Calu3 (cell line): ENCODE data around the gene WDR54. TPM values are rescaled to one million over a fixed set of nuclear protein-coding genes. Genes with fewer than 3 reads are reported as not detected.
"Not testable (repeated sequence)": the region's sequence is repeated elsewhere in the genome, so short reads cannot be mapped to it uniquely, and the experiment has no call there.

Source experiments
- BruUV-seq: library from RNA; stranded (reverse); fragments of 400-500 nt; replicated peaks from 2 replicates; lab custom pipeline; 2021; lab: Mats Ljungman, UMichigan
- CTCF ChIA-PET: fragments of 300-600 bp; sonication (Branson Sonifier 250); formaldehyde crosslinking; loops from one replicate; lab custom pipeline; 2022; ENCODE audit warnings: antibody characterized with exemption; lab: Charles Lee
- DNase-seq: peaks from one replicate; pipeline ENCODE4 v3.0.0; 2022
- H3K27ac Mint-ChIP-seq: one replicate; pipeline ENCODE4 v1.8.0; 2022; ENCODE audit warnings: mixed read lengths; ENCODE audit not compliant: unreplicated experiment
- H3K27me3 Mint-ChIP-seq: one replicate; pipeline ENCODE4 v1.8.0; 2022; ENCODE audit warnings: mixed read lengths; ENCODE audit not compliant: unreplicated experiment
- H3K36me3 Mint-ChIP-seq: one replicate; pipeline ENCODE4 v1.8.0; 2022; ENCODE audit warnings: mild to moderate bottlenecking, moderate library complexity, mixed read lengths; ENCODE audit not compliant: insufficient read depth, unreplicated experiment
- H3K4me1 Mint-ChIP-seq: one replicate; pipeline ENCODE4 v1.8.0; 2022; ENCODE audit warnings: mild to moderate bottlenecking, low read depth, mixed read lengths; ENCODE audit not compliant: unreplicated experiment
- H3K4me3 Mint-ChIP-seq: one replicate; pipeline ENCODE4 v1.8.0; 2022; ENCODE audit warnings: mild to moderate bottlenecking, low read depth, moderate library complexity, mixed read lengths; ENCODE audit not compliant: unreplicated experiment
- H3K9me3 Mint-ChIP-seq: one replicate; pipeline ENCODE4 v1.8.0; 2022; ENCODE audit warnings: low read depth, mixed read lengths; ENCODE audit not compliant: unreplicated experiment
- intact Hi-C: fragments of 100-400 bp; cut with micrococcal nuclease; formaldehyde crosslinking; loops from one replicate; pipeline ENCODE4 v1.10.0; 2022; ENCODE audit not compliant: unreplicated experiment
- total RNA-seq: library from RNA; stranded (reverse); gene quantifications from 2 replicates; pipeline ENCODE4 v1.2.3, GENCODE V29; 2022
- TF ChIP-seq, protein P1 (sequence below): fragments of 200-600 bp; IDR thresholded peaks from one replicate; pipeline ENCODE4 v1.8.0; 2022; ENCODE audit warnings: antibody characterized with exemption; ENCODE audit not compliant: unreplicated experiment

WDR54 gene
- total RNA-seq, 1 experiment from 2014 or later: 30.5 TPM

DNA sequence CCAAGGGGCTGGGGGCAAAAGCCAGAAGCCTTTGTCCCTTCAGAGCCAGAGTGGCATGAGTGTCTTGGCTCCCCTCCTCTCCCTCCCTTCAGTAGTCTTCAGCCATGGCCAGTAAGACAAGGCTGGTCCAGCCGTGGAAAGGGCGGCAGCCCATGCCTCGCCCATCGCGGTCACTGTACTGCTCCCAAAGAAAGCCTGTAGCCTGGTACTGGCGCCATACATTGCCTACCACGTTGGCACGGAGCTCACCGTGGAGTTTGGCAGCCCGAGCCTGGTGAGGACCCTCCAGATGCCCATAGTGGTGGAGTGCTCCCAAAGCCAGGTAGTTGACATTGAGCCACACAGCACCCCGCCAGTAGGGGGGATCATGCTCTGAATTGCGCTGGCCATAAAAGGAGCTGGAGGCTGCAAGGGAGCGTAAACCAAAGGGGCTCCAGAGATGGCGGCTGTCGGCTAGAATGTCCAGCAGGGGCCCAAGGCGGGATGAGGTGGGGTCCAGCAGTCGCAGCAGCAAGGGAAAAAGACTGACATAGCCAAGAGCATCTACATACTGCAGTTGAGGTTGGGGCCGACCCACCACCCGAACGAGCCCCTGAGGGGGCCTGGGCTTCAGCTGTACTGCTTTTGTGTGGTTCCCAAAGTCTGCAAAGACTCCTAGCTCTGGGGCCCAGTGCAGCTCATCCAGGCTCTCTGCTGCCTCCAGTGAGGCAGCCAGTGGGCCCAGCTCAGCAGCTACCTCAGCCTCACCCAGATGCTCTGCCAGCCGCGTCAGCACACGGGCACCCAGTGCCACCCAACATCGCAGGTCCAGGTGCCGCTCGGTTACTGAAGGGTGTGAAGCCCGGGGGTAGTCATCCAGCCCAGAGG lies 39.9 kb downstream of the WDR54 start:
- H3K4me3 Mint-ChIP-seq: no peak overlapping the region
- TF ChIP-seq, protein P1, sequence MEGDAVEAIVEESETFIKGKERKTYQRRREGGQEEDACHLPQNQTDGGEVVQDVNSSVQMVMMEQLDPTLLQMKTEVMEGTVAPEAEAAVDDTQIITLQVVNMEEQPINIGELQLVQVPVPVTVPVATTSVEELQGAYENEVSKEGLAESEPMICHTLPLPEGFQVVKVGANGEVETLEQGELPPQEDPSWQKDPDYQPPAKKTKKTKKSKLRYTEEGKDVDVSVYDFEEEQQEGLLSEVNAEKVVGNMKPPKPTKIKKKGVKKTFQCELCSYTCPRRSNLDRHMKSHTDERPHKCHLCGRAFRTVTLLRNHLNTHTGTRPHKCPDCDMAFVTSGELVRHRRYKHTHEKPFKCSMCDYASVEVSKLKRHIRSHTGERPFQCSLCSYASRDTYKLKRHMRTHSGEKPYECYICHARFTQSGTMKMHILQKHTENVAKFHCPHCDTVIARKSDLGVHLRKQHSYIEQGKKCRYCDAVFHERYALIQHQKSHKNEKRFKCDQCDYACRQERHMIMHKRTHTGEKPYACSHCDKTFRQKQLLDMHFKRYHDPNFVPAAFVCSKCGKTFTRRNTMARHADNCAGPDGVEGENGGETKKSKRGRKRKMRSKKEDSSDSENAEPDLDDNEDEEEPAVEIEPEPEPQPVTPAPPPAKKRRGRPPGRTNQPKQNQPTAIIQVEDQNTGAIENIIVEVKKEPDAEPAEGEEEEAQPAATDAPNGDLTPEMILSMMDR: peak; percentile 36
- CTCF ChIA-PET: no interaction called here
- intact Hi-C loops: no loop called here
- BruUV-seq: no TSS peak
- peaks cover 26% of the 10 kb centered on the region for H3K4me1 Mint-ChIP-seq
- peaks cover 92% of the 10 kb centered on the region for H3K36me3 Mint-ChIP-seq
- no peak overlapping the region for H3K27ac Mint-ChIP-seq
- H3K27me3 Mint-ChIP-seq: no peaks in the 10 kb centered on the region
- H3K9me3 Mint-ChIP-seq: no peaks in the 10 kb centered on the region
- peak; percentile 40 for DNase-seq

DNA sequence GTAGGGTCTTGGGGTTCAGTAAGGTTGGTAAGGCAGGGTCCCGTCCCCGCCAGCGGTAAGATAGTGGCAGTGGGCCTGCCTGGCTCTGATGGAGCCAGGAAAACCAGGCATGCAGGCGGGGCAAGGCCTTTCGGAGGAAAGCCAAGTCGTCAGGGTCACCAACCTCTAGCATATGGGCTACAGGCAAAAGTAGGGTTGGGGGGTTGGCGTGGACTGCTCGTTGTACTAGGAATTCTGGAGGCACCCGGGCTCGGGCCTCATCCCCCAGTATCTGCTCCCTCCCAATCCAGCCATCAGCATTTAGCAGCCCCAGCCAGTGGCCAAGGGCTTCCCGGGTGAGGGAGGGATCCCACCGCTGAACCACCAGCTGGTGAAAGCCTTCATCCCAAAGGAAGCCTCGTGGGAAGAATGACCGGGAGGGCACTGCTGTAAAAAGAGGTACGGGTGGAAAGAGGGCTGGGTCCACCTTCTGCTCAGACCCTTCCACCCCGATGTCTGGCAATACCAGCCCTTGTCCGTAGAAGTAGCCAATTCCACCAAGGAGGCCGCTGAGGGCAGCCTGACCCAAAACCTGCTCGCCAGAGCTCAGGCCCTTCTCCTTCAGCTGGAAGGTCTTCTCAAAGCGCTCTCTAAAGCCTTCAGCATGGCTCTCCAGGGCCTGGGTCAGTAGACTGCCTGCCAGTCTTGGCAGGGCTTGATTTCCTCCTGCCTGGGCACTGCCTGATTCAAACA lies 40.7 kb downstream of the WDR54 start:
- TF ChIP-seq, protein P1: no peak
- CTCF ChIA-PET: no interaction called here
- Mint-ChIP-seq H3K4me1 (peaks cover 18% of the 10 kb centered on the region), H3K27ac (no peak overlapping the region), H3K27me3 (no peaks in the 10 kb centered on the region), H3K9me3 (no peaks in the 10 kb centered on the region), H3K36me3 (peaks cover 87% of the 10 kb centered on the region), H3K4me3 (no peak overlapping the region)
- DNase-seq: no peak
- intact Hi-C loops: no loop called here
- no TSS peak for BruUV-seq

DNA sequence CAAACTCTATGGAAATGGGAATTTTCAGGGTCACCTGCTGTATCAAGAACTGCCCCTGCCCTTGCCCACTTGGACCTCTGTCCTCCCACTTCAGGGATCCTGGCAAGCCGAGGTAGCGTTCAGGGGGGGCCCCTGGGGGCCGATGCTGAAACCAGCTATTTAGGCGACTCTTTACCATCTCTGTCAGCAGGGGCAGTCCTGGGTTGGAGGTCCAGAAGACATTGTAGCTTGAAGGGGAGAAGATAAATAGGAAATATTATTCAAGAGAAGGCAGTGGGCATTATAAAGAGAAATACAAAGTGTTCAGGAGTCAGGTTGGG lies 41.2 kb downstream of the WDR54 start:
- H3K36me3 Mint-ChIP-seq: peaks cover 82% of the 10 kb centered on the region
- no peak overlapping the region for H3K27ac Mint-ChIP-seq
- no peak for DNase-seq
- no peak overlapping the region for H3K4me3 Mint-ChIP-seq
- TF ChIP-seq, protein P1: no peak
- H3K27me3 Mint-ChIP-seq: no peaks in the 10 kb centered on the region
- CTCF ChIA-PET: no interaction called here
- H3K4me1 Mint-ChIP-seq: peaks cover 14% of the 10 kb centered on the region
- H3K9me3 Mint-ChIP-seq: no peaks in the 10 kb centered on the region
- intact Hi-C loops: no loop called here
- BruUV-seq: no TSS peak

DNA sequence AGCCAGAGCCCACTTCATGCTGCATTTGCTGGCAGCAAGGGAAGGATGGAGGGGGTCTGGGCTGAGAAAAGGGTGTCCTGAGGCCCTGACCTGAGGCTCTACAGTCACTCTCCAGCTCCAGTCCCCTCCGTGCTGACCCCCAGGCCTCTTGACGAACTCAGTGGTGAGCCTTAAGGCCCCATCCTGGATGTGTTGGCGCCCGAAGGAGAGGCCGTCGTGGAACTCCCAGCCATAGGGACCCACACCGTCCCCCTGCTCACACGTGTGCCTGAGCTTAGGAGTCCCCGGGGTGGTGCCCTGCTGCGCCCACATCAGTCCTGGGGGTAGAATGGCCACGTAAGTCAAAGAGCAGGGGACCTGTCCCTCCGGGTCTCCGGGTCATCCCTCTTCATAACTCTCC lies 42.9 kb downstream of the WDR54 start:
- CTCF ChIA-PET: no interaction called here
- H3K27ac Mint-ChIP-seq: peak overlapping the region; percentile 93

DNA sequence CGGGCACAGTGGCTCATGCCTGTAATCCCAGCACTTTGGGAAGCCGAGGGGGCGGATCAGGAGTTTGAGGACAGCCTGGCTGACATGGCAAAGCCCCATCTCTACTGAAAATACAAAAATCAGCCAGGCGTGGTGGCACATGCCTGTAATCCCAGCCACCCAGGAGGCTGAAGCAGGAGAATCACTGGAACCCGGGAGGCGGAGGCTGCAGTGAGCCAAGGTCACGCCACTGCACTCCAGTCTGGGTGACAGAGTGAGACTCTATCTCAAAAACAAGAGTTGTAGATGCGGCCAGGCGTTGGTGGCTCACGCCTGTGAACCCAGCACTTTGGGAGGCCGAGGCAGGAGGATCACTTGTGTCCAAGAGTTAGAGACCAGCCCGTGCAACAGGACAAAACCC lies 49.2 kb downstream of the WDR54 start:
- not testable (repeated sequence) for BruUV-seq

More for the DNA sequence above, 42.9 kb downstream of the WDR54 start:
- Mint-ChIP-seq H3K4me1 (peaks cover 11% of the 10 kb centered on the region), H3K27me3 (no peaks in the 10 kb centered on the region), H3K36me3 (peaks cover 65% of the 10 kb centered on the region), H3K9me3 (no peaks in the 10 kb centered on the region), H3K4me3 (peak overlapping the region; percentile 94)
- intact Hi-C loops: no loop called here
- no TSS peak for BruUV-seq
- DNase-seq: no peak
- TF ChIP-seq, protein P1: no peak

More for the DNA sequence above, 49.2 kb downstream of the WDR54 start:
- CTCF ChIA-PET, H3K9me3 Mint-ChIP-seq, intact Hi-C loops, DNase-seq, H3K4me1 Mint-ChIP-seq, H3K27me3 Mint-ChIP-seq: not testable (repeated sequence)
- H3K36me3 Mint-ChIP-seq: peaks cover 48% of the 10 kb centered on the region
- H3K4me3 Mint-ChIP-seq: peak overlapping the region; percentile 26
- H3K27ac Mint-ChIP-seq: peak overlapping the region; percentile 60
